Right lobe of liver (tissue), 6 donors: Measurements from ENCODE around the gene PMS1. TPM values are rescaled to one million over a fixed set of nuclear protein-coding genes. Genes with fewer than 3 reads are reported as not detected.

ENCODE experiments used
- ATAC-seq, 4 donors: fragments of 200-7000 bp; cut with Tn5 transposase; one replicate each; pipeline ENCODE4 v1.9.1; 2020; ENCODE audit warnings: mild to moderate bottlenecking in 4 of 4, moderate library complexity in 4 of 4
- DNase-seq, 3 donors: peaks; one replicate each; pipeline ENCODE4 v3.0.0-alpha.2; 2020
- H3K27ac ChIP-seq, 3 donors: fragments of 200-600 bp; one replicate each; pipeline ENCODE4 v1.8.0; 2022
- H3K27me3 ChIP-seq, 2 donors: fragments of 200-600 bp; one replicate each; pipeline ENCODE4 v1.8.0; 2022
- H3K36me3 ChIP-seq, 4 donors: fragments of 200-600 bp; sonication (generic) in 1 of 4; one replicate each; pipeline versions ENCODE4 v1.5.1 to v1.8.0; 2017 to 2022; ENCODE audit warnings: control low read depth in 1 of 4
- H3K4me1 ChIP-seq, 4 donors: fragments of 200-600 bp; sonication (generic) in 1 of 4; one replicate each; pipeline versions ENCODE4 v1.5.1 to v1.8.0; 2017 to 2022; ENCODE audit warnings: control low read depth in 1 of 4
- H3K4me3 ChIP-seq, 3 donors: fragments of 200-600 bp; one replicate each; pipeline ENCODE4 v1.8.0; 2022
- H3K9me3 ChIP-seq, 4 donors: fragments of 200-600 bp; sonication (generic) in 1 of 4; one replicate each; pipeline versions ENCODE4 v1.5.1 to v1.8.0; 2017 to 2022; ENCODE audit warnings: control low read depth in 1 of 4
- CTCF ChIP-seq, 4 donors: fragments of 200-600 bp in 3 of 4; fragments of 450-650 bp in 1 of 4; IDR thresholded peaks; one replicate each; pipeline versions ENCODE4 v1.5.1 to v1.8.0; 2016 to 2022; ENCODE audit warnings: antibody characterized with exemption in 4 of 4, mild to moderate bottlenecking in 2 of 4
- POLR2A ChIP-seq: fragments of 450-650 bp; IDR thresholded peaks from one replicate; pipeline ENCODE4 v1.6.1; 2017; ENCODE audit warnings: antibody characterized with exemption, mild to moderate bottlenecking
- WGBS: methylation state at CpG from one replicate; pipeline ENCODE4 v1.1.6; 2018; ENCODE audit warnings: low coverage, low lambda C conversion rate; ENCODE audit not compliant: insufficient coverage; ENCODE audit errors: missing lambda C conversion rate; 5-methylcytosine and 5-hydroxymethylcytosine counted together
- intact Hi-C, 2 donors: fragments of 100-400 bp; cut with DNase I; formaldehyde crosslinking; loops; one replicate each; pipeline versions ENCODE4 v1.11.2 to v1.14.1; 2022
- total RNA-seq, 6 experiments: library from RNA; depleted of rRNA in 2 of 6; stranded (reverse); fragments of >200 nt in 2 of 6; fragmentation: NEBNext Ultra II Directional in 3 of 6; extraction: Animal tissue kit (Norgen Biotek cat#: 25700) in 3 of 6; gene quantifications; one replicate each; pipeline versions ENCODE4 v1.1.0 to v1.2.4, GENCODE V29; 2016 to 2023
- donor health status: DM: no; HTN: yes; CAD: no.
- donor health status: DM: no; HTN: no; CAD: no.
- donor health status: DM: no; HTN: no; CAD: no.
- donor health status: DM: no; HTN: yes; CAD: no.
- donor health status: DM: no; HTN: yes; CAD: no.

PMS1 gene
- total RNA-seq, 6 experiments from 2014 or later = 8.1 to 9.5 (median 8.4) TPM

GRCh38 chr2:189896809-189897208 lies 112.6 kb downstream of the PMS1 start:
- TF ChIP-seq POLR2A = no peak
- no peak for TF ChIP-seq CTCF (IDR thresholded peaks at IDR 0.05)
- Histone ChIP-seq H3K27me3 (no peaks in the 10 kb centered on the region), H3K4me1 (no peaks in the 10 kb centered on the region), H3K36me3 (no peaks in the 10 kb centered on the region), H3K4me3 (no peak overlapping the region), H3K27ac (no peak overlapping the region), H3K9me3 (no peaks in the 10 kb centered on the region)
- intact Hi-C loops = no loop called here
- ATAC-seq (no peak), DNase-seq (no peak)
- WGBS = 67% methylated on average over 1 of the region's 1 CpG

GRCh38 chr2:189899101-189899500 lies 114.9 kb downstream of the PMS1 start:
- Histone ChIP-seq H3K27me3 (no peaks in the 10 kb centered on the region), H3K4me3 (no peak overlapping the region), H3K36me3 (no peaks in the 10 kb centered on the region), H3K27ac (no peak overlapping the region), H3K9me3 (no peaks in the 10 kb centered on the region), H3K4me1 (no peaks in the 10 kb centered on the region)
- ATAC-seq = no peak
- intact Hi-C loops = no loop called here
- DNase-seq = no peak
- no peak for TF ChIP-seq POLR2A
- no peak for TF ChIP-seq CTCF (IDR thresholded peaks at IDR 0.05)

- DNase-seq (no peak), ATAC-seq (no peak)
- no peaks in the 10 kb centered on the region for H3K9me3 ChIP-seq
- H3K27ac ChIP-seq = no peak overlapping the region
- no peak overlapping the region for H3K4me3 ChIP-seq
- H3K27me3 ChIP-seq = no peaks in the 10 kb centered on the region
- H3K4me1 ChIP-seq = no peaks in the 10 kb centered on the region
- TF ChIP-seq CTCF (IDR thresholded peaks at IDR 0.05) (no peak), POLR2A (no peak)
- 37% methylated on average over 5 of the region's 5 CpGs for WGBS
- intact Hi-C loops = no loop called here
- no peaks in the 10 kb centered on the region for H3K36me3 ChIP-seq
Measured at GRCh38 chr2:189900726-189901125, 116.5 kb downstream of the PMS1 start.

GRCh38 chr2:189901664-189902063 lies 117.4 kb downstream of the PMS1 start:
- DNase-seq = no peak
- H3K9me3 ChIP-seq = no peaks in the 10 kb centered on the region
- H3K27me3 ChIP-seq = no peaks in the 10 kb centered on the region
- no peaks in the 10 kb centered on the region for H3K36me3 ChIP-seq
- no peak overlapping the region for H3K27ac ChIP-seq
- no peaks in the 10 kb centered on the region for H3K4me1 ChIP-seq
- H3K4me3 ChIP-seq = no peak overlapping the region
- TF ChIP-seq CTCF (IDR thresholded peaks at IDR 0.05) (no peak), POLR2A (no peak)
- intact Hi-C loops = no loop called here
- no peak for ATAC-seq

- intact Hi-C loops = no loop called here
- DNase-seq = no peak
- 46% methylated on average over 3 of the region's 3 CpGs for WGBS
Measured at GRCh38 chr2:189913821-189914220, 129.6 kb downstream of the PMS1 start.

More at GRCh38 chr2:189913821-189914220, 129.6 kb downstream of the PMS1 start:
- Histone ChIP-seq H3K4me1 (no peaks in the 10 kb centered on the region), H3K36me3 (no peaks in the 10 kb centered on the region), H3K27me3 (peaks cover 0 to 2% of the 10 kb centered on the region in 2 donors), H3K9me3 (no peaks in the 10 kb centered on the region), H3K4me3 (no peak overlapping the region), H3K27ac (no peak overlapping the region)
- TF ChIP-seq CTCF (IDR thresholded peaks at IDR 0.05) = no peak
- no peak for TF ChIP-seq POLR2A
- no peak for ATAC-seq
